HG03103 (cell line): Measurements from ENCODE around the gene RPP40.

Experiments used
- ATAC-seq: cut with Tn5 transposase; IDR thresholded peaks from one replicate; pipeline ENCODE4 v1.9.1; 2021; ENCODE audit warnings: low read depth; ENCODE audit not compliant: unreplicated experiment

RPP40 gene

GRCh38 chr6:4972438-4972837 lies 31.4 kb downstream of the RPP40 start:
- no peak for ATAC-seq

DNA sequence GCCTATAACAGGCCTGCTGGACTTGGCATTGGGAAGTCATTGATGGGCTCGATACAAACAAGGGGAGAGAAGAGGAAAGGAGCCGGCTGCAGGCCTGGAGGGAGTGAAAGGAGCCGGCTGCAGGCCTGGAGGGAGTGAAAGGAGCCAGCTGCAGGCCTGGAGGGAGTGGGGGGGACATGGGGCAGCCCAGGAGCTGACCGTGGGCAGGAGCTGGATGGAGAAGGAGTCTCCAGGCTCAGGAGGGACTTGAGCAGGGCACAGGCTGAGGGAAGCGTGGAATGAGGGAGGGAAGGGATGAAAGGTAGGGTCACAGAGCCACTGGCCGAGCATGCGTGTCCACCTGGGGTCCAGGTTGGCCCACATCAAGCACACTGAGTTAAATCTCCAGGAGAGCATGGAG lies 32.0 kb downstream of the RPP40 start:
- no peak for ATAC-seq

DNA sequence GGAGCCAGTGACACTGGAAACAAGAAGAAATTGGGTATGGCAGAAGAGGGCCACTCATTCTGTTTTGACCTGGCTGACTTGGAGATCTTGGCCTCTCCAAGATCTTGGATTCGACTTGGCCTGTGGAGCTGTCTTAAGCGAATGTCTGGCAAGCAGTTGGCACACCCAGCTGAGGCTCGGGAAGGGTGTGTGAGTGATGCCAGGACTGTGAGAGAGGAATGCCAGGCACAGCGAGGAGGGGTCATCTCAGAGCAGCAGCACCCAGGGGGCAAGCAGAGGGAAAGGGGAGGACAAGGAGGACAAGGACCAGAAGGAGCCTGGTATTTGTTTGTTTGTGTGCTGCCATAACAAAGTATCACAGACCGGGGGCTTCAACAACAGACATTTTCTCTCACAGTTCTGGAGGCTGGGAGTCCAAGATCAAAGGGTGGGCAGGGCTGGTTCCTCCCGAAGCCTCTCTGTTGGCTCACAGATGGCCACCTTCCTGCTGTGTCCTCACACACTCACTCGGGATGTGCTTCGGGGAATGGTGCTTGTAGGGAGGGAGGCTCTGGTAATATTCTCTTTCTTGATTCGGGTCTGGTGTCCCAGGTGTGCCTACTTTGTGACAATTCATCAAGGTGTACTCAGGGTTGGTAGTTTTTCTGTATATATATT lies 33.0 kb downstream of the RPP40 start:
- no peak for ATAC-seq

- no peak for ATAC-seq
Measured at GRCh38 chr6:4969609-4970285, 34.1 kb downstream of the RPP40 start.

DNA sequence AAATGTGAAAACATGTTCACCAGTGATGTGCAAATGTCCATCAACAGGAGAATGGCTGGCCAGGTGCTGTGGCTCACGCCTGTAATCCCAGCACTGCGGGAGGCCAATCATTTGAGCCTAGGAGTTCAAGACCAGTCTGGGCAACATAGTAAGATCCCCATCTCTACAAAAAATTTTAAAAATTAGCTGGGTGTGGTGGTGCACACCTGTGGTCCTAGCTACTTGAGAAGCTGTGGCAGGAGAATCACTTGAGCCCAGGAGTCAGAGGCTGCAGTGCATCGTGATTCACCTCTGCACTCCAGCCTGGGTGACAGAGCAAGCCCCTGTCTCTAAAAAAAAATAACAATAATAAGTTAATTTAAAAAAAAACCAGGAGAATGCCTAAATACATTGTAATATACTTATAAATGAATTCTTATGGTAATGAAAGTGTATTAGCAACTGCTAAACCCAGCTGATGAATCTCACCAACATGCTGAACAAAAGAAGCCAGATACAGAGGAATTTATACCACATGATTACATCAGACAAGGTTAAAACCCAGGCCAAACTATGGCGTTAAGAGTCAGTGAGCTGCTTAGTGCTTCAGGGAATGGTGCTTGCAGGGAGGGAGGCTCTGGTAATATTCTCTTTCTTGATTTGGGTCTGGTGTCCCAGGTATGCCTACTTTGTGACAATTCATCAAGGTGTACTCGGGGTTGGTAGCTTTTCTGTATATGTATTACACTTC lies 36.4 kb downstream of the RPP40 start:
- no peak for ATAC-seq

DNA sequence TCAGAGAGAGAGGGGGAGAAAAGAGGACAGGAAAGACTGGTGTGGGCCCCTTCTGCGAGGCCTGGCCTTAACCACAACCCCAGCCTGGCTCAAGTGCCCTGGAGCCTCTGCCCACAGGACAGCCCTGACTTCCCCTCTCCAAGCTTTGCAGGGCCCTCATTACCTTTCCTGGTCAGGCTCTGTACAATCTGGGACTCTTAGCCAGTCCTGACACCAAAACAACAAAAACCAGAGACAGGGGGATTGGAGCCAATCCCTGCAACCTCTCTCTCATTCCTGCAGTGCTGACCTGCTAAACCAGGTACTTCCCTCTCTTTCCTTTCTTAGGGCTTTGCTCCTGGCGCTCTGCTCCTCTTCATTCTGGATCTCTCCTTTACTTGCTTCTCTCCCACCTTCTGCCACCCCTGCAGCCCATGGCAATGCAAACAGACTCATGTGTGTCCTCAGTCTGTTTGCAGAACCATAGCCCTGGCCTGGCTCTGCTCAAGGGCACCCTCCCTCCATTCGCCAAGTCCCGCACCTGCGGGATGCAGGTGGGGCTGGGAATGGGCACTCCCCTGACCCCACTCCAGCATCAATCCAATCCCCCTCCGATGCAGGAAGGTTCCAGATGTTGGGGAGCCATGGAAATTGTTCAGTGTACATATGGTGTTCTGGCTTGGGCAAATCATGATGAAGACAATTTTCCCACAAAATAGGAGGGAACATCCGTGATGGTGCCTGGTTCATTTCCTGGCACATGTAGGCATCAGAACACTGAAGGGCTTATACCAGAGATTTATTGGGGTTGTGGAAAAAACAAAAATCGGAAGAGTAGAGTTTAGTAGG lies 38.1 kb downstream of the RPP40 start:
- ATAC-seq, result no peak

DNA sequence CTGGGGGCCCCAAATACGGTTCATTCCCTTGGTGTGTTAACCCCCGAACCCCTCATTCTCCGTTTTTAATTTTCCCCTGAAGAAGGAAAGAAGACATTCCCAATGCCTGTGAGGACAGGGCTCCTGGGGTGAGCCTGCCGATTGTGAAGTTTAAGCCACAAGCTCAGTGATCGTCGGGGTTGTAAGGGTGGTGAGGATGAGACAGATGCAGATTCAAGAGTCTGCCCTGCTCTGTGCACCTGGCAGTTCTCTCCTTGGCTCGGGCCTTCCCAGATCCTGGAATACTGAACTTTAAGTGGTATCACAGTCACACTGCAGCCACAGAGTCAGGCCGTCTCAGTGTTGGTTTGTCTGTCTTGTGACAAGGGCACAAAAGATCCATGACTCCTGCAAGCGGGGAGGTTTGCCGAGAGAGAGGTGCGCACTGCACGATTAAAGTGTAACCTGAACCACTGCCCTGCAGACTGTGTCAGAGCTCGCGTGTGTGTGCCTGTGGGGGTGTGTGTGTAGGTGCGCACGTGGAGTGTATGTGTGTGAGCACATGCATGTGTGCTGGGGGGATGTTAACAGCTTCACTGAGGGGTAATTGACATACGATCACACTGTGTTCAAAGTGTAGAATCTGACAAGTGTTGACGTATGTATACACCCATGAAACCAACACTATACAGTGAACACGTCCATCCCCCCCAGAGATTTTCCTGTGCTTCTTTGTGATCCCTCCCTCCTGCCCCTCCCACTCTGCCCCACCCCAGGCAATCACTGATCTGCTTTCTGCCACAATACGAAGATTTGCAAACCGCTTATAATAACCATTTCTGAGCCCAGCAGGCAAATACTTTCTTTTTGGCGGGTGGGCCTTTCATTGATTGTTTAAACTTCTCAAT lies 38.9 kb downstream of the RPP40 start:
- ATAC-seq, result no peak

- no peak for ATAC-seq
Measured at GRCh38 chr6:4962905-4963304, 40.9 kb downstream of the RPP40 start.

GRCh38 chr6:4961322-4962168 lies 42.3 kb downstream of the RPP40 start:
- ATAC-seq, result no peak

DNA sequence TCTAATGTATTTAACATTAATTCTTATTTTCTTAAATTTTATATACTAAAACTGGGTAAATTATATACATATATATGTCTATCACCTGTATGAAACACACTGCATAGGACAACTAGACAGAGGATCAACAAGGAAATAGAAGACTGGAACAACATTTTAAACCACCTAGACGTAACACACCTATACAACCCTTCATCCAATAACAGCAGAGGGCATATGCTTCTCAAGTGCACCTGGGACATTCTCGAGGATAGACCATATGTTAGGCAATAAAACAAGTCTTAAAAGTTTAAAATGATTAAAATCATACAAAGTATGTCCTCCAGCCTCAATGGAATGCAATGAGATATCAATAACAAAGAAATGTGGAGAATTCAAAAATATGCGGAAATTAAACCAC lies 45.2 kb downstream of the RPP40 start:
- ATAC-seq, result no peak

DNA sequence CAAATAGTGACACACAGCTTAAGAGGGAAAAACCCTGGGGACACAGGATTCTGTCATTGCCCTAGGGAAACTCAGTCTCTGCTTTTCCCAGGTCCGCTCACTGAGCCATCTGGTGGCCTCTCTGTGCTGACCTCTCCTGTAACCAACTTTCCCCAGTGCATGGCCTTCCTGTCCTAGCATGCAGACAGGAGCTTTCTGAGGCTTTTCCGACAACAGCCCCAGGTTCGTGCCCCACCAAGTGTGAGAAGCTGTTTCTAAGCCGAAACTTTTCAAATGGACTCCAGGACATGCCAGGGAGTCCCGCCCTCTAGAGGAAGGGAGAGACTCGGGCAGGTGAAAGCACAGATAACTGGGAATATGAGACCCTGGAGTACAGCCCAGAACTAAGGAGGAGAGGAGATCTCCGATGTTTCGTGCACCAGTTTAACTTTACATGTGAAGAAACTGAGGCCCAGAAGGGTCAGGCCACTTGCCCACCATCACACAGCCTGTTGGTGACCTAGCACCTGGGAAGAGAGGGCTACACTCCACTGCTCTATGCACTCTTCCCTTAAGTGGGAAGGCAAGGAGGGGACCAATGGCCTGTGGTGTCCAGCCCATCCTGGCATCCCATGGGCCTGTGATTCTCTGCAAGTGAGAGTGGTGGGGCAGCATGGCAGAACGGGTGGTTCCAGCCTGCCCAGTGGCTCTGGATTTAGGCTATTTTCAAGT lies 46.2 kb downstream of the RPP40 start:
- ATAC-seq, result no peak

GRCh38 chr6:4956625-4957024 lies 47.2 kb downstream of the RPP40 start:
- no peak for ATAC-seq

DNA sequence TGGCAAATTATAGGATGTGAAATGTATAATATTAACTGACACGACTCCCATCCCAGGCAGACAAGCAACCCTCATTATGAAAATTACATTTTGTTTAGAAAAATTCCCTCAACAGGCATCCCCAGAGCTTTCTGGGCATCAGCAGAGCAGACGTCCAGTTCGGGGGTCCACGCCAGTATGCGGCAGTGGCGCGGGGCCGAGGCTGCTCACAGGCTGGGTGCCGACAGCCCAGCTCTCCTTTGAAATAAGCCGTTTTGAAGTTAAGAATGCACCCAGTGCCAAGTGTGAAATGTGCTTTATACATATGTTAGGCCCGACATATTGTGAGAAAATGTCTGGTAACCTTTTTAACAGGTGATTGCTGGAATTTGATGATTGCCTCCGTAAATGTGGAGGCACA lies 50.4 kb downstream of the RPP40 start:
- ATAC-seq, result no peak

DNA sequence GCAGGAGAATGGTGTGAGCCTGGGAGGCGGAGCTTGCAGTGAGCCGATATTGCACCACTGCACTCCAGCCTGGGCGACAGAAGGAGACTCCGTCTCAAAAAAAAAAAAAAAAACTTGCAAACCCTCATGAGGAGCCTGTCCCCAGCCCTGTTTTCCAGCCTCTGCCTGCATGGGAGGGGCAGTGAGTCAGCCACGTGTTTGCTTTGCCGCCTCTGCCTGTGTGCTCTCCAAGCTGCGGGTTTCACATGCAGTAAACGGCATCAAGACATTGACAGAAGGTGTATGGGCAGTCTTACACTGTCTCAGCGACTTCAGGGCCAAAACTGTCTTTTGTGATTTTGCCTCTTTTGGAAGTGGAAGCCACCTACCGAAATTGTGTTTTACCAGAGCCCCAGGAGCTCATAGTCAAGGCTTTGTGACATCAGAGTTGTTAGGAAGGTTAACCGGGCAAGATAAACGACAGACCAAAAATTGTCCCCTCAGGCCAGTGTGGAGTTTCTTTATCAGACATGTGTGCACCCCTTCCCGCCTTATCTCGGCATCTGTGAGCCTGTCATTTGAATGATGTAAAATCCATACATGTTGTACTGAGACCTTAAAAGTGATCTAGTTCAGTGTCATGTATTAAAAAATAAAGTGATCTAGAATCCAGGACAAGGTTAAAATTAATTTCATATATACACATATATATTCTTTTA lies 52.9 kb downstream of the RPP40 start:
- no peak for ATAC-seq

- no peak for ATAC-seq
Measured at GRCh38 chr6:4950076-4950475, 53.8 kb downstream of the RPP40 start.

DNA sequence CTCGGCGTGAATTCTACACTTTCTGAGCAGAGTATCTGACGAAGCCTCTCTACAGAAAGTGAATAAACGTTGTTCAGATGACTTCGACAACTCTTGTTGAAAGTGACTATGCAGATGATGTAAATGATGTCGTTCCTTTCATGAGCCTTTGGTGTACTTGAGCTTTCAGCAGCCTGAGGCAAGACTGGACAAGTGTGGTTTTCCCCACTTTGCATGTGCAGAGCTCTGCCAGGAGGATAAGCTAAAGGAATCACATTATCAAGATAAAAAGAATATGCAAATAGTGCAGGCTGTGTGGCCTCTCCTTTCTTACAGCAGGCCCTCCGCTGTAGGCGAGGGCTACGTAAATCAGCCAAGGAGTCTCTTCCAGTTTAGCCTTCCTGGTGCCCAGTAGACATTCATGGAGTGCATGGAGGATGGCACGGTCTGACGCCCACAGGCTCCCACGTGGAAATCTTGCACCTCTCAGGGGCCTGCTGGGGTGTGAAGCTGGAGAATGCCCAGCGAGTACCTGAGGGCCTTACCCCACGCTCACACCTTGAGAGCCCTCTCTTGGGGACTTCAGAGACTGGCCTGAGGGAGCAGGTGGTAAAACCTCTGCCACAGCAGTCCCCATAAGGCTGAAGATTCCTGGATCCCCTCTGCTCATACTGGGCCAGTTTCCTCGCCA lies 54.9 kb downstream of the RPP40 start:
- no peak for ATAC-seq

GRCh38 chr6:4947716-4948115 lies 56.1 kb downstream of the RPP40 start:
- no peak for ATAC-seq
